ENCODE data around the gene NEURL1. TPM values are rescaled to one million over a fixed set of nuclear protein-coding genes. Genes with fewer than 3 reads are reported as not detected.

Gene NEURL1
- total and polyA plus RNA-seq, 12 donors: 0.05 to 1.0 (median 0.17) TPM; not detected in 3

DNA sequence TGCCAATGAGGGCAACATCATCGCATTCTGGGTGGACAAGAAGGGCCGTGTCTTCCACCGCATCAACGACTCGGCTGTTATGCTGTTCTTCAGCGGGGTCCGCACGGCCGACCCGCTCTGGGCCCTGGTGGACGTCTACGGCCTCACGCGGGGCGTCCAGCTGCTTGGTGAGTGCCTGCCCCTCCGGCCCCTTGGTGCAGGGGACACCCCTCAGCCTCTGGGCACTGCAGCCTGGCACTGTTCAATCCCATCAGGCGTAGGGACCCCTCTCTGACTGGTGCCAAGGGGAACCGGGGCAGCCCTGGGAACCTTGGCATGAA, 78.1 kb downstream of the NEURL1 start:
- intact Hi-C loops (cut with DNase I): no loop called here
- ATAC-seq (no peak), DNase-seq (no peak)
- Histone ChIP-seq H3K4me3 (no peak overlapping the region), H3K27me3 (peaks cover 0 to 7% (median 0%) of the 10 kb centered on the region in 7 donors), H3K9me3 (no peaks in the 10 kb centered on the region), H3K27ac (no peak overlapping the region), H3K36me3 (no peaks in the 10 kb centered on the region), H3K4me1 (no peaks in the 10 kb centered on the region)
- TF ChIP-seq, protein P1, sequence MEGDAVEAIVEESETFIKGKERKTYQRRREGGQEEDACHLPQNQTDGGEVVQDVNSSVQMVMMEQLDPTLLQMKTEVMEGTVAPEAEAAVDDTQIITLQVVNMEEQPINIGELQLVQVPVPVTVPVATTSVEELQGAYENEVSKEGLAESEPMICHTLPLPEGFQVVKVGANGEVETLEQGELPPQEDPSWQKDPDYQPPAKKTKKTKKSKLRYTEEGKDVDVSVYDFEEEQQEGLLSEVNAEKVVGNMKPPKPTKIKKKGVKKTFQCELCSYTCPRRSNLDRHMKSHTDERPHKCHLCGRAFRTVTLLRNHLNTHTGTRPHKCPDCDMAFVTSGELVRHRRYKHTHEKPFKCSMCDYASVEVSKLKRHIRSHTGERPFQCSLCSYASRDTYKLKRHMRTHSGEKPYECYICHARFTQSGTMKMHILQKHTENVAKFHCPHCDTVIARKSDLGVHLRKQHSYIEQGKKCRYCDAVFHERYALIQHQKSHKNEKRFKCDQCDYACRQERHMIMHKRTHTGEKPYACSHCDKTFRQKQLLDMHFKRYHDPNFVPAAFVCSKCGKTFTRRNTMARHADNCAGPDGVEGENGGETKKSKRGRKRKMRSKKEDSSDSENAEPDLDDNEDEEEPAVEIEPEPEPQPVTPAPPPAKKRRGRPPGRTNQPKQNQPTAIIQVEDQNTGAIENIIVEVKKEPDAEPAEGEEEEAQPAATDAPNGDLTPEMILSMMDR (IDR thresholded peaks at IDR 0.05): no peak
- WGBS, 2 donors: 96% methylated on average over 18 of the region's 18 CpGs

DNA sequence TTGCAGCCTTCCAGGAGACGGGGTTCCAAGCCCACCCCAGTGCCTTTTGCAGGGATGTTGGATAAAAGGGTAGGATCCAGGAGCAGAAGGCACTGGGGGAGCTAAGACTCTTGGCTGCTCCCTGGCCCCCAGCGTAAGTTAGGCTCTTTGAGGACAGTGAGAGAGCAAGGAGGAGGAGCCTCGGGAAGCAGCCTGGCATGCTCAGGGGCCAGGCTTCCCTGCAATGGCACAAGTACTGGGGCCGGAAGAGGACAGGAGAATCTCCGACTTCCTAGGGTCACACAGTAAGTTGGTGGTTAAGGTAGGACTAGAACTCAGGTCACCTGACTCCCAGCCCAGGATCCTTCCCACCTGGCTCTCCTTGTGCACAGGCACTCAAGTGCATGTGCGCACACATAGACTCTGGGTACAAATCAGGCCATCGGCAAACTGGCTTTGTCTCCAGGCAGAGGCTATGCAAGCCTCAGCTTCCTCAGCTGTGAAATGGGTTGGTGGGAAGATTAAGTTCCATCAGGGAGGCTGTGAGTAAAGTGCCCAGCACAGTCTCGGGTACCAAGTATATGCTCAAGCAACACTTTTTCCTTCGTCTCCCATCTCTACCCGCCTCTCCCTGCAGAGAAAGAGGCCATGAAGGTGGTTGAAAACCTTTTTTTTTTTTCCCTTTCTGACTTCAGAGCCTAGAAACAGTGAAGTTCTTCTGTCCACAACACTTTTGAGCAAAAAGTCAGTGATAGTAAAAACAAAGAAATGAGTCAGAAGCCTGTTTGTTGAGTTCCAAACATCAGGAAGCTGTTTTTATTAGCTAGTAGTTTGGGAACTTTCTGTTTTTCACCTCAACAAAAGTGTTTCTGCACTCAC, 79.1 kb downstream of the NEURL1 start:
- no peak overlapping the region for H3K27ac ChIP-seq
- TF ChIP-seq, protein P1 (IDR thresholded peaks at IDR 0.05): no peak
- H3K27me3 ChIP-seq: peaks cover 0 to 7% (median 0%) of the 10 kb centered on the region in 7 donors
- intact Hi-C loops (cut with DNase I): no loop called here
- no peaks in the 10 kb centered on the region for H3K4me1 ChIP-seq
- no peaks in the 10 kb centered on the region for H3K36me3 ChIP-seq
- H3K9me3 ChIP-seq: no peaks in the 10 kb centered on the region
- no peak for DNase-seq
- no peak overlapping the region for H3K4me3 ChIP-seq
- no peak for ATAC-seq
- WGBS, 2 donors: 91 to 93% methylated on average over 10 of the region's 10 CpGs

DNA sequence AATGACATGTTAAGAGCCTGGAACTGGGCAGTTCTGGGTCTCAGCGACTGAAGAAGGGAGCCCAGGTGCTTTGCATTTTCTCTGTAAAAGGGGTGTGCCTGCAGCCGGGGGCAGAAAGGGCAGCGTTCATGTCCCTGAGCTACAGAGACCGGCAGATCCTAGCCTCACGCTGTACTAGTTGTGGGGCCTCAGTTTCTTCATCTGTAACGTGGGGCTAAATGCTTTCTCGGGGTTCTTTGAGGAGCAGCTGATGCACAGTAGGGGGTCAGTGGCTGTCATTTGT, 79.6 kb downstream of the NEURL1 start:
- intact Hi-C loops (cut with DNase I): no loop called here
- WGBS, 2 donors: 87 to 88% methylated on average over 7 of the region's 7 CpGs
- Histone ChIP-seq H3K4me1 (no peaks in the 10 kb centered on the region), H3K4me3 (no peak overlapping the region), H3K9me3 (no peaks in the 10 kb centered on the region), H3K36me3 (no peaks in the 10 kb centered on the region), H3K27ac (no peak overlapping the region), H3K27me3 (peaks cover 0 to 7% (median 0%) of the 10 kb centered on the region in 7 donors)
- ATAC-seq (no peak), DNase-seq (no peak)
- TF ChIP-seq, protein P1 (IDR thresholded peaks at IDR 0.05): no peak

DNA sequence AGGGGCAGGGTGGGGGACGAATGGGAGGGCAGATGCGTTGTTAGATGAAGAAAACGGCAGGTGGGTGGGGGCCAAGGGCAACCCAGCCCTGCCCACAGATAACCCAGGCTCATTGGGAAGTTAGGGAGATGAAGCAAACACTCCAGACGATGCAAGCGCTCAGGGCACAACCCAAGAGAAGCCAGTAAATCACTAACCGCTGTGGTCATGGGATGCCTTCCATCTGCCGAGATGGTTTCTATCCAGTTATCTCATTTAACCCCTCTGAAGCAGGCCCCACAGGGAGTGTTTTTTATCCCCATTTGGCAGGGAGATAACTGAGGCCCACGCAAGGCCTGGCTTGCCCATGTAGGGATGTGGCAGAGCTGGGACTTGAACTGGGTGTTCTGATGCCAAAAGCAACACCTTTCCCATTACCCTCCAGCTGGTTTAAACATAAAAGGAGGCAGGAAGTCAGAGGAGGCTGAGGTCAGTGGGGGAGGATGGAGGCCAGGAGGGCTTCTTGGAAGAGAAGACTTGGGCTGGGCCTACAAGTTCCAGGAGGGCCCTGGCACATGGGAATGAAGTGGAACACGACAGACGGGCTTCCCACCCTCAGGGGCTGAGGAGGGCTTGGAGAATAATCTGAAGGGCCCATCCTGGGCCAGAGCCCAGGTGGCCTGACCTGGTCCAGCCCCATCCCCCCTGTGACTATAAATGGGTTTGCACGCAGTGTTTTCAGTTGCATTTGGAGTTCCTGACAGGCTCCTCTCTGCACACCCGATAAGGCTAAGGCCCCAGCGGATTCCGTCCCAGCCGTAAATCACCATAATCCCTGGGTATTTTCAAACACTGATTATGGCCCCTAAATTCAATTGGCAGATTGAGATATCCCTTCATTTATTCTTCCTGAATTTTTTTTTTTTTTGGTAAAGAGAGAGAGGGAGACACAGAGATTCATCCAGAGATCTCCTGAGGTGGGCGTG, 80.9 kb downstream of the NEURL1 start:
- Histone ChIP-seq H3K27ac (no peak overlapping the region), H3K27me3 (peaks cover 0 to 7% (median 0%) of the 10 kb centered on the region in 7 donors), H3K9me3 (no peaks in the 10 kb centered on the region), H3K36me3 (no peaks in the 10 kb centered on the region), H3K4me1 (no peaks in the 10 kb centered on the region), H3K4me3 (no peak overlapping the region)
- no peak for DNase-seq
- ATAC-seq: no peak
- TF ChIP-seq, protein P1 (IDR thresholded peaks at IDR 0.05): no peak
- 87% methylated on average over 16 of the region's 16 CpGs for WGBS, 2 donors
- intact Hi-C loops (cut with DNase I): no loop called here
